Epidermal melanocyte (primary cell): ENCODE data around the gene ASCC1.

ENCODE experiments used
- DNase-seq: peaks from one replicate; pipeline ENCODE4 v3.0.0; 2011; ENCODE audit warnings: low spot score; ENCODE audit not compliant: insufficient read length

The ASCC1 gene

GRCh38 chr10:72049969-72050781 is 165.9 kb downstream of the ASCC1 start:
- no peak for DNase-seq

GRCh38 chr10:72049472-72049871 is 166.6 kb downstream of the ASCC1 start:
- DNase-seq = no peak

GRCh38 chr10:72048450-72049124 is 167.5 kb downstream of the ASCC1 start:
- DNase-seq = peak; percentile 92
